IPS DF 4.7 (cell line): ENCODE measurements around the gene GPR35.

Experiments used
- DNase-seq: peaks from one replicate; pipeline ENCODE4 v3.0.0-alpha.2; 2013; ENCODE audit warnings: low spot score; ENCODE audit errors: extremely low read depth

GPR35 gene

GRCh38 chr2:240624950-240625621, at the start of gene GPR35:
Gene GPR35 (plus strand): TSS chr2:240625480. CDS start chr2:240629953, 4,473 bp downstream.
- no peak for DNase-seq

- DNase-seq = no peak
These were observed 49.2 kb upstream of the GPR35 start for GRCh38 chr2:240576036-240576435.

GRCh38 chr2:240576436-240577205, 48.7 kb upstream of the GPR35 start:
- no peak for DNase-seq

GRCh38 chr2:240577281-240578109, 47.8 kb upstream of the GPR35 start:
- no peak for DNase-seq

- no peak for DNase-seq
These were observed 47.2 kb upstream of the GPR35 start for GRCh38 chr2:240578110-240578450.

- no peak for DNase-seq
These were observed 46.8 kb upstream of the GPR35 start for GRCh38 chr2:240578488-240578887.

- no peak for DNase-seq
These were observed 46.1 kb upstream of the GPR35 start for GRCh38 chr2:240579071-240579762.

GRCh38 chr2:240579771-240580614, 45.3 kb upstream of the GPR35 start:
- DNase-seq = no peak

GRCh38 chr2:240581811-240582210, 43.5 kb upstream of the GPR35 start:
- no peak for DNase-seq

- no peak for DNase-seq
These were observed 42.5 kb upstream of the GPR35 start for GRCh38 chr2:240582781-240583180.

- DNase-seq = no peak
These were observed 41.5 kb upstream of the GPR35 start for GRCh38 chr2:240583774-240584173.

- DNase-seq = no peak
These were observed 40.7 kb upstream of the GPR35 start for GRCh38 chr2:240584486-240585031.

- DNase-seq = no peak
These were observed 40.2 kb upstream of the GPR35 start for GRCh38 chr2:240585101-240585500.

GRCh38 chr2:240585681-240586197, 39.5 kb upstream of the GPR35 start:
- no peak for DNase-seq

- peak; percentile 75 for DNase-seq
These were observed 38.9 kb upstream of the GPR35 start, which contains the start of gene CAPN10 for GRCh38 chr2:240586198-240586918. Gene CAPN10 (plus strand): TSS chr2:240586734. CDS start chr2:240586912, 178 bp downstream.

GRCh38 chr2:240586919-240587800, 38.1 kb upstream of the GPR35 start:
- no peak for DNase-seq

GRCh38 chr2:240588006-240588655, 37.1 kb upstream of the GPR35 start:
- no peak for DNase-seq

GRCh38 chr2:240588669-240589068, 36.6 kb upstream of the GPR35 start:
- DNase-seq = no peak
